ENCODE data around the gene PSMD10.

The PSMD10 gene

GRCh38 chrX:108087792-108088191 is 3.5 kb downstream of the PSMD10 start:
- ATAC-seq (ENCODE audit: low read depth): no peak
- TF ChIP-seq, protein P1, sequence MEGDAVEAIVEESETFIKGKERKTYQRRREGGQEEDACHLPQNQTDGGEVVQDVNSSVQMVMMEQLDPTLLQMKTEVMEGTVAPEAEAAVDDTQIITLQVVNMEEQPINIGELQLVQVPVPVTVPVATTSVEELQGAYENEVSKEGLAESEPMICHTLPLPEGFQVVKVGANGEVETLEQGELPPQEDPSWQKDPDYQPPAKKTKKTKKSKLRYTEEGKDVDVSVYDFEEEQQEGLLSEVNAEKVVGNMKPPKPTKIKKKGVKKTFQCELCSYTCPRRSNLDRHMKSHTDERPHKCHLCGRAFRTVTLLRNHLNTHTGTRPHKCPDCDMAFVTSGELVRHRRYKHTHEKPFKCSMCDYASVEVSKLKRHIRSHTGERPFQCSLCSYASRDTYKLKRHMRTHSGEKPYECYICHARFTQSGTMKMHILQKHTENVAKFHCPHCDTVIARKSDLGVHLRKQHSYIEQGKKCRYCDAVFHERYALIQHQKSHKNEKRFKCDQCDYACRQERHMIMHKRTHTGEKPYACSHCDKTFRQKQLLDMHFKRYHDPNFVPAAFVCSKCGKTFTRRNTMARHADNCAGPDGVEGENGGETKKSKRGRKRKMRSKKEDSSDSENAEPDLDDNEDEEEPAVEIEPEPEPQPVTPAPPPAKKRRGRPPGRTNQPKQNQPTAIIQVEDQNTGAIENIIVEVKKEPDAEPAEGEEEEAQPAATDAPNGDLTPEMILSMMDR (IDR thresholded peaks at IDR 0.05; ENCODE audit: poor library complexity, severe bottlenecking): no peak

DNA sequence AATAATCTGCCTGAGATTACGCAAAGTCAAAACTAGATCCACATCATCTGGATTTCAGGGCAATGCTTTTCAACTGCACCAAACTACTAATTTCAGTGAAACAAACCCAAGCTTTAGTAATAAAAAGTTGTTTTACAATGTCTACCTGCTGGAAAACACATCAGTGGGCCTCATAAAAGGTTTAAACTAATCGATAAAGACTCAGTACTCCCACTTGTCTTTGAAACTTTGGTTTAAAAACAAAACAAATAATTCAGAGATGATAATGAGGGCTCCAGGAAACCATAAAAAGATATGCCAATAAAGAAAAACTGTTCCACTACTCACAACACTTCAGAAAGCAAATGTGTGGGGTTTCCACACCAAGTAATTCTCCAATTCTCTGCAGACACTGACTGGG is 10.2 kb downstream of the PSMD10 start:
- H3K36me3 ChIP-seq (ENCODE audit: low read depth): peaks cover 1% of the 10 kb centered on the region
- DNase-seq (ENCODE audit: low spot score) (no peak), ATAC-seq (ENCODE audit: low read depth) (no peak)
- no peaks in the 10 kb centered on the region for H3K9me3 ChIP-seq (ENCODE audit: severe bottlenecking)
- H3K4me1 ChIP-seq (ENCODE audit: insufficient read depth, poor library complexity, severe bottlenecking): no peaks in the 10 kb centered on the region
- H3K27me3 ChIP-seq (ENCODE audit: insufficient read depth, poor library complexity, severe bottlenecking): no peaks in the 10 kb centered on the region
- H3K4me3 ChIP-seq (ENCODE audit: severe bottlenecking): no peak overlapping the region
- no peak overlapping the region for H3K27ac ChIP-seq (ENCODE audit: poor library complexity, severe bottlenecking)
- TF ChIP-seq, protein P1 (IDR thresholded peaks at IDR 0.05; ENCODE audit: poor library complexity, severe bottlenecking): no peak

More at GRCh38 chrX:108087792-108088191, 3.5 kb downstream of the PSMD10 start:
- no peaks in the 10 kb centered on the region for H3K27me3 ChIP-seq (ENCODE audit: insufficient read depth, poor library complexity, severe bottlenecking)
- no peak overlapping the region for H3K4me3 ChIP-seq (ENCODE audit: severe bottlenecking)
- no peak for DNase-seq (ENCODE audit: low spot score)
- H3K9me3 ChIP-seq (ENCODE audit: severe bottlenecking): no peaks in the 10 kb centered on the region
- H3K4me1 ChIP-seq (ENCODE audit: insufficient read depth, poor library complexity, severe bottlenecking): no peaks in the 10 kb centered on the region
- no peak overlapping the region for H3K27ac ChIP-seq (ENCODE audit: poor library complexity, severe bottlenecking)
- H3K36me3 ChIP-seq (ENCODE audit: low read depth): peaks cover 28% of the 10 kb centered on the region

- ATAC-seq (ENCODE audit: low read depth): no peak
- Histone ChIP-seq H3K27me3 (ENCODE audit: insufficient read depth, poor library complexity, severe bottlenecking) (no peaks in the 10 kb centered on the region), H3K27ac (ENCODE audit: poor library complexity, severe bottlenecking) (no peak overlapping the region), H3K9me3 (ENCODE audit: severe bottlenecking) (no peaks in the 10 kb centered on the region), H3K4me1 (ENCODE audit: insufficient read depth, poor library complexity, severe bottlenecking) (peaks cover 6% of the 10 kb centered on the region), H3K4me3 (ENCODE audit: severe bottlenecking) (no peak overlapping the region), H3K36me3 (ENCODE audit: low read depth) (no peaks in the 10 kb centered on the region)
- TF ChIP-seq, protein P1 (IDR thresholded peaks at IDR 0.05; ENCODE audit: poor library complexity, severe bottlenecking): no peak
- DNase-seq (ENCODE audit: low spot score): no peak
These were observed 18.6 kb downstream of the PSMD10 start for GRCh38 chrX:108072746-108073145.

DNA sequence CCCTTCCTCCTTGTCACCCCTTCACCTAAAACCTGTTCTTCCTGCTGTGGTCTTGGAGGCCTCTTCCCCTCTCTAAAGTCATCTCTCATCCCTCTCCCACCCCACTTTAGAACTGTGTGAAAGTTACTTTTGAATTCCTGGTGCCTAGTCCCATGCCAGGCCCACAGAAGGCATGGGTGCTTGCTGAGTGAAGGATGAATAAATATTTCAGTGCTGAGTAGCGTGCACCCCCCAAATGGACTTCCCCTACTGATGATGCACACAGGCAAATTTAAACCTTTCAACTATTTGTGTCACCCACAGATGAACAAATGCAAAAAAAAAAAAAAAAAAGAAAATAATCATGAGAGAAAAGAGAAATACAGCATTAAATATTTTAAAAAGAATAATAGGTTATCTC is 19.8 kb downstream of the PSMD10 start:
- Histone ChIP-seq H3K4me3 (ENCODE audit: severe bottlenecking) (no peak overlapping the region), H3K4me1 (ENCODE audit: insufficient read depth, poor library complexity, severe bottlenecking) (peaks cover 6% of the 10 kb centered on the region), H3K27me3 (ENCODE audit: insufficient read depth, poor library complexity, severe bottlenecking) (no peaks in the 10 kb centered on the region), H3K9me3 (ENCODE audit: severe bottlenecking) (no peaks in the 10 kb centered on the region), H3K27ac (ENCODE audit: poor library complexity, severe bottlenecking) (no peak overlapping the region), H3K36me3 (ENCODE audit: low read depth) (no peaks in the 10 kb centered on the region)
- DNase-seq (ENCODE audit: low spot score) (no peak), ATAC-seq (ENCODE audit: low read depth) (no peak)
- TF ChIP-seq, protein P1 (IDR thresholded peaks at IDR 0.05; ENCODE audit: poor library complexity, severe bottlenecking): no peak

DNA sequence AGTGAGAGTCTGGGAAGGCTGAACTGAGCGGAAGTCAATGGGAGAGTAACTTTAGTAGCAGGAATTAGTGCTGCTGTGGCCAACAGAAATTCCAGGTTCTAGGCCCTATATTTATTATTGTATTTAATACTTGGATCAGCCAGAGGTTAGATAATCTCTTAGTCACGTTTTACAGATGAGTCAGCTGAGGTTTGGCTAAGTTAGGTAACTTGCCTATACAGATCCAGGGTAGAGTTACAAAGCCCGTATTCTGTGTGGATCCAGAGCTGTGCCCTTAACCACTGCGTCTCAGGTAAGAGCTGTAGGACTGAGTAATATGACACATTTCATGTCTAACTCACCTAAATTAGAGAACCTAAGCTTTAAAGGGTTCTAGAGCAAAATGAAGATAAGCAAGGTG is 20.5 kb downstream of the PSMD10 start:
- ATAC-seq (ENCODE audit: low read depth): peak; percentile 97
- Histone ChIP-seq H3K9me3 (ENCODE audit: severe bottlenecking) (no peaks in the 10 kb centered on the region), H3K4me1 (ENCODE audit: insufficient read depth, poor library complexity, severe bottlenecking) (peaks cover 6% of the 10 kb centered on the region), H3K36me3 (ENCODE audit: low read depth) (no peaks in the 10 kb centered on the region), H3K4me3 (ENCODE audit: severe bottlenecking) (no peak overlapping the region), H3K27ac (ENCODE audit: poor library complexity, severe bottlenecking) (no peak overlapping the region), H3K27me3 (ENCODE audit: insufficient read depth, poor library complexity, severe bottlenecking) (no peaks in the 10 kb centered on the region)
- no peak for DNase-seq (ENCODE audit: low spot score)
- TF ChIP-seq, protein P1 (IDR thresholded peaks at IDR 0.05; ENCODE audit: poor library complexity, severe bottlenecking): no peak
